Activated CD8-positive, alpha-beta memory T cell treated with anti-CD3 and anti-CD28 coated beads, Interleukin-2, amount 10 ng/mL, durations not matched to agents 7 days and 5 days (primary cell): Measurements from ENCODE around the gene CADM1. TPM values are rescaled to one million over a fixed set of nuclear protein-coding genes. Genes with fewer than 3 reads are reported as not detected.

Source experiments
- ATAC-seq: fragments of 150-1000 bp; cut with Tn5 transposase; one replicate; pipeline ENCODE4 v1.10.0; 2021; ENCODE audit warnings: moderate library complexity
- CTCF ChIA-PET: fragments of 350-600 bp; sonication (Branson Sonifier 250); formaldehyde crosslinking; loops from one replicate; lab custom pipeline; 2021; ENCODE audit warnings: antibody characterized with exemption; lab: Charles Lee
- DNase-seq: peaks from one replicate; pipeline ENCODE4 v3.0.0-alpha.2; 2020
- H3K27ac Mint-ChIP-seq: one replicate; pipeline ENCODE4 v1.8.0; 2021; ENCODE audit warnings: mild to moderate bottlenecking, mixed read lengths
- H3K27me3 Mint-ChIP-seq: one replicate; pipeline ENCODE4 v1.8.0; 2021; ENCODE audit warnings: mixed read lengths
- H3K36me3 Mint-ChIP-seq: one replicate; pipeline ENCODE4 v1.8.0; 2021; ENCODE audit warnings: mild to moderate bottlenecking, mixed read lengths
- H3K4me1 Mint-ChIP-seq: one replicate; pipeline ENCODE4 v1.8.0; 2021; ENCODE audit warnings: mixed read lengths
- H3K4me3 Mint-ChIP-seq: one replicate; pipeline ENCODE4 v1.8.0; 2021; ENCODE audit warnings: mild to moderate bottlenecking, moderate library complexity, mixed read lengths
- H3K9me3 Mint-ChIP-seq: one replicate; pipeline ENCODE4 v1.8.0; 2022; ENCODE audit warnings: low read depth, mixed read lengths
- total RNA-seq, 2 experiments: library from RNA; stranded (reverse); gene quantifications; one replicate each; pipeline ENCODE4 v1.2.3, GENCODE V29; 2021

CADM1 gene
- total RNA-seq, 2 experiments from 2014 or later, result 0.76 to 1.2 TPM

DNA sequence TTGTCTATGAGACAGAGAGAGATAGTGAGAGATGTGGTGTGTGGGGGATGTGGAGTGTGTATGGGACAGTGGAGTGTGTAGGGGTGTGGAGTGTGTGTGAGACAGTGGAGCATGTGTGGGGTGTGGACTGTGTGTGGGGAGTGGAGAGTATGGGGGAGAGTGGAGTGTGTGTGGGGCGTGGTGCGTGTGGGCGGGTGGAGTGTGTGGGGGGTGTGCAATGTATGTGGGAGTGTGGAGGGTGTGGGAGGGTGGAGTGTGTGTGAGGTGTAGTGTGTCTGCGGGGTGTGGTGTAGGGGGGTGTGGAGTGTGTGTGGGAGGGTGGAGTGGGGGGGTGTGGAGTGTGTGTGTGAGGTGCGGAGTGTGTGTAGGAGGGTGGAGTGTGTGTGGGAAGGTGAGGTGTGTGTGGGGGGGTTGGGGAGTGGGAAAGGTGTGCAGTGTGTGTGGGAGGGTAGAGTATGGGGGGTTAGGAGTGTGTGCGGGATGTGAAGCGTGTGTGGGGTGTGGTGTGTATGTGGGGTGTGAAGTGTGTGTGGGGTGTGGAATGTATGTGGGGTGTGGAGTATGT is 356.9 kb downstream of the CADM1 start:
- no peaks in the 10 kb centered on the region for H3K36me3 Mint-ChIP-seq
- no peak overlapping the region for H3K27ac Mint-ChIP-seq
- CTCF ChIA-PET, result no interaction called here
- no peak for DNase-seq
- H3K4me1 Mint-ChIP-seq, result no peaks in the 10 kb centered on the region
- H3K9me3 Mint-ChIP-seq, result peaks cover 2% of the 10 kb centered on the region
- no peak for ATAC-seq
- H3K27me3 Mint-ChIP-seq, result no peaks in the 10 kb centered on the region
- H3K4me3 Mint-ChIP-seq, result no peak overlapping the region

GRCh38 chr11:115146425-115146824 is 357.8 kb downstream of the CADM1 start:
- DNase-seq, result no peak
- H3K4me1 Mint-ChIP-seq, result no peaks in the 10 kb centered on the region
- H3K27ac Mint-ChIP-seq, result no peak overlapping the region
- no peak for ATAC-seq
- peaks cover under 1% of the 10 kb centered on the region for H3K27me3 Mint-ChIP-seq
- H3K36me3 Mint-ChIP-seq, result no peaks in the 10 kb centered on the region
- no peak overlapping the region for H3K4me3 Mint-ChIP-seq
- peaks cover 2% of the 10 kb centered on the region for H3K9me3 Mint-ChIP-seq
- CTCF ChIA-PET, result interaction anchor here (0.7 kb wide), 1 partner anchor 110 kb away, joined by 3 read pairs; no protein-coding TSS in a partner anchor

- Mint-ChIP-seq H3K36me3 (no peaks in the 10 kb centered on the region), H3K4me3 (no peak overlapping the region), H3K27me3 (peaks cover 9% of the 10 kb centered on the region), H3K27ac (no peak overlapping the region), H3K4me1 (no peaks in the 10 kb centered on the region), H3K9me3 (peaks cover 2% of the 10 kb centered on the region)
- CTCF ChIA-PET, result interaction anchor here (0.6 kb wide), 1 partner anchor 1257 kb away, joined by 4 read pairs; no protein-coding TSS in a partner anchor
- ATAC-seq (no peak), DNase-seq (no peak)
Observed at GRCh38 chr11:115145324-115145723, 358.9 kb downstream of the CADM1 start.

DNA sequence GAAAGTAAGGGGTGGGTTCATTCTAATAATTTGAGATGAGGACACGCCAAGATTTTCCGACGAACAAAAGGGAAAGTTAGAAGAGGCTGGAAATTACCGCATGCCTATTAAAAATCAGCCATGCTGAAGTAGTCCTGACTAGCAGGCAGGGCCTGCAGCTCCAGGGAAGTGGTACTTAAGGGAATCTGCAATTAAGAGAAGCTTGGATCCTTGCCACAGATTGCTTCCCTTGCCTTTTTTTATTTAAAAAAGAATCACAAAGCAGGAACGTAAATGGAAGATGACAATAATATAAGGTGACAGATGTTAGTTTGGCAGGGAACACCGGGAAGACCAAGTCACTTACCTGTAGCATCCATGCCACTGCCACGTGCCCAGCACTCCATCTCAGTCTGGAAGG is 359.3 kb downstream of the CADM1 start:
- no peaks in the 10 kb centered on the region for H3K36me3 Mint-ChIP-seq
- H3K4me1 Mint-ChIP-seq, result no peaks in the 10 kb centered on the region
- no peak overlapping the region for H3K4me3 Mint-ChIP-seq
- peaks cover 11% of the 10 kb centered on the region for H3K27me3 Mint-ChIP-seq
- ATAC-seq, result no peak
- H3K9me3 Mint-ChIP-seq, result peaks cover 2% of the 10 kb centered on the region
- DNase-seq, result no peak
- no peak overlapping the region for H3K27ac Mint-ChIP-seq
- CTCF ChIA-PET, result no interaction called here

DNA sequence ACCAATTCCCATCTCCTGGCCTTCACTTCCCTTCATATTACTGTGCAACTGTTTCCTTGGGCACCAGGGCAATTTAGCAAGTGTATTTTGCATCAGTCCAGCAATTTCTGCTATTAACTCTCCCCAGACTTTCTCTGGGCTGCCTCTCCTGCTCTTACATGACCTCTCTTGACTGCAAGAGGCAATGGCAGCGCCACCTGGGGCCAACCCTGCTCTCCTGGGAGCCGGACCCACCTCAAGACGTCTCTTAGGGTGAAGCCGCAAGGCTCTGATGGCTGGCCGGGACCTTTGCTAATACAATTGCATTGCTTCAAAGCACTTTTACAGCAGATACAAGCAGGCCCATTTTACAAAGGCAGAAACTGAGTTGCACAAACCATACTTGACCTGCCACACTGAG is 360.2 kb downstream of the CADM1 start:
- no peaks in the 10 kb centered on the region for H3K4me1 Mint-ChIP-seq
- no peak overlapping the region for H3K27ac Mint-ChIP-seq
- ATAC-seq (no peak), DNase-seq (no peak)
- no peaks in the 10 kb centered on the region for H3K36me3 Mint-ChIP-seq
- CTCF ChIA-PET, result no interaction called here
- no peak overlapping the region for H3K4me3 Mint-ChIP-seq
- peaks cover 2% of the 10 kb centered on the region for H3K9me3 Mint-ChIP-seq
- H3K27me3 Mint-ChIP-seq, result peaks cover 15% of the 10 kb centered on the region

DNA sequence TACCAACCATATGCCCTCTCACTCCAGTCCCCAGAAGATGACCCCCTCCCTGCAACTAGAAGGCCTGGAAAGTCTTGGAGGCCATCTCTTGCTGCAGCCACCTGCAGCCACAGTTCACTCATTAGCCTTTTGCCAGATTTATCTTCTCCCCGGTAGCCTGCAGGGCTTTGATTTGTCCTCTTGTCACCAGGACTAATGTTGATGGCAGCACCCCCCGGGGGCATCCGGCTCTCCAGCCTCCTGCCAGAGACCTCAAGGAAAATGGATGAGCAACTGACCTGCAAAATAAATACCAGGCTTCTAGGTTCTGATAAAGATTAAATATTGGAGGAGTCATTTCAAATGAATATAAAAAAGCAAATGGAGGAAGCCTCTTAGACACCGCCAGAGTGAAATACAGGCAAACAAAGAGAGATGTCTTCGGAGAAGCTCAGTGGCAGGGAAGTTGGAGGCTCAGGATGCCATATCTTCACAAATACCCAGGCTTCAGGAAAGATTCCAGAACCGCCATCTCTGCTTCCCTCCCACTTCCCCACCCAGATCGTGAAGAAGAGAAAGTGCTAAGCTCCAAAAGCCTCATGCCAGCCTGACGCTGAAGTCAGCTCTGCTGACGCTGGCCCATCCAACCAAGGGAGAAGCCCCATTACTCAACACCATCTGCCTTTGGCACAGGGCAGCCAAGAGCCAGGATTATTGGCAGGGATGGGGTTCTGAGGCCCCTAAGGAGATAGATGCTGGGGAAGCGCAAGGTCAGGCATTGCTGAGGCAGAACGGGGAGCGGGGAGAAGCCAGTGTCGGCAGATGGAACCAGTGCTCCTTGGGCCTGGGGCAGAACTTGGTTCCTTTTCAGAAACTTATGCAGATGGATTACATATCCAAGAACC is 362.7 kb downstream of the CADM1 start:
- Mint-ChIP-seq H3K9me3 (no peaks in the 10 kb centered on the region), H3K4me3 (no peak overlapping the region), H3K27ac (no peak overlapping the region), H3K36me3 (no peaks in the 10 kb centered on the region), H3K4me1 (no peaks in the 10 kb centered on the region), H3K27me3 (peaks cover 15% of the 10 kb centered on the region)
- no peak for ATAC-seq
- CTCF ChIA-PET, result no interaction called here
- no peak for DNase-seq

DNA sequence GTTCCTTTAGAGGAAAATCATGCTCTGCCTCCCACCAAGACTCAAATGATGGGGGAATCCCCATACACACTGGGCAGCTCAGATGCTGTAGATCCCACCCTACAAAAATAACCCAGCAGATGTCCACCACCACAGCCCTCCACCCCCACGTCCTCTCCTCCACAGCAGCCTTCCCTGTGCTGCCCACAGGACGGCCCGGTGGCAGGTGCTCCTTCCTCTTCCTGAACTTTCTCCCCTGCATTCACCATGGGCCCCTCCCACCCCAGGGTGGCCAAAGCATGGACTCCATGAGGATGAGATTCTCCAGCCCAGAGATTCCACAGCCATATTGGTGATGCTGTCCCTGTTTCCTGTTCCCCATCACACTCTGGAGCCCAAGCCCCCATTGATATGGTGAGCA is 368.3 kb downstream of the CADM1 start:
- Mint-ChIP-seq H3K9me3 (no peaks in the 10 kb centered on the region), H3K4me1 (no peaks in the 10 kb centered on the region), H3K27ac (no peak overlapping the region), H3K4me3 (no peak overlapping the region), H3K36me3 (no peaks in the 10 kb centered on the region), H3K27me3 (peaks cover 11% of the 10 kb centered on the region)
- CTCF ChIA-PET, result no interaction called here
- ATAC-seq (no peak), DNase-seq (no peak)

DNA sequence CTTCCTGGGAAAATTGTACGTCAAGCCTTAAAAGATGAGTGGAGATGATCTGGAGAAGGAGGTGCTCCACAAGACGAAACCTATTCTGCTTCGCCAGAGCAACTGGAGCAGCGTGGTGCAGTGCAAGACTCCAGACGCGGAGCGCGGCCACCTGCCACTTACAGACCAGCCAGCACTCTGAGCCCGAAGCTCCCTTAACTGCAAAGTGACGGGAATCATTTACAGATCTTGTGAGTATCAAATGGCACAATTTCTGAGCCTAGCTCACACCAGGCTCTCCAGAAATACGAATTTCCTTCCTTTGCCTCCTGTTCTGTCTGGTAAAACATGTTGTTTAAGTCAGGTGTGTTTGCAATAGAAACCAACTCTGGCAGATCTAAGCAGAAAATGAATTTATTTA is 369.3 kb downstream of the CADM1 start:
- peaks cover 4% of the 10 kb centered on the region for H3K27me3 Mint-ChIP-seq
- H3K4me1 Mint-ChIP-seq, result no peaks in the 10 kb centered on the region
- no peaks in the 10 kb centered on the region for H3K36me3 Mint-ChIP-seq
- CTCF ChIA-PET, result no interaction called here
- no peak overlapping the region for H3K4me3 Mint-ChIP-seq
- no peak overlapping the region for H3K27ac Mint-ChIP-seq
- H3K9me3 Mint-ChIP-seq, result no peaks in the 10 kb centered on the region
- no peak for ATAC-seq
- DNase-seq, result no peak

GRCh38 chr11:115133475-115134209 is 370.6 kb downstream of the CADM1 start:
- Mint-ChIP-seq H3K27ac (no peak overlapping the region), H3K9me3 (no peaks in the 10 kb centered on the region), H3K36me3 (no peaks in the 10 kb centered on the region), H3K4me1 (no peaks in the 10 kb centered on the region), H3K27me3 (no peaks in the 10 kb centered on the region), H3K4me3 (no peak overlapping the region)
- ATAC-seq, result no peak
- CTCF ChIA-PET, result no interaction called here
- DNase-seq, result no peak

DNA sequence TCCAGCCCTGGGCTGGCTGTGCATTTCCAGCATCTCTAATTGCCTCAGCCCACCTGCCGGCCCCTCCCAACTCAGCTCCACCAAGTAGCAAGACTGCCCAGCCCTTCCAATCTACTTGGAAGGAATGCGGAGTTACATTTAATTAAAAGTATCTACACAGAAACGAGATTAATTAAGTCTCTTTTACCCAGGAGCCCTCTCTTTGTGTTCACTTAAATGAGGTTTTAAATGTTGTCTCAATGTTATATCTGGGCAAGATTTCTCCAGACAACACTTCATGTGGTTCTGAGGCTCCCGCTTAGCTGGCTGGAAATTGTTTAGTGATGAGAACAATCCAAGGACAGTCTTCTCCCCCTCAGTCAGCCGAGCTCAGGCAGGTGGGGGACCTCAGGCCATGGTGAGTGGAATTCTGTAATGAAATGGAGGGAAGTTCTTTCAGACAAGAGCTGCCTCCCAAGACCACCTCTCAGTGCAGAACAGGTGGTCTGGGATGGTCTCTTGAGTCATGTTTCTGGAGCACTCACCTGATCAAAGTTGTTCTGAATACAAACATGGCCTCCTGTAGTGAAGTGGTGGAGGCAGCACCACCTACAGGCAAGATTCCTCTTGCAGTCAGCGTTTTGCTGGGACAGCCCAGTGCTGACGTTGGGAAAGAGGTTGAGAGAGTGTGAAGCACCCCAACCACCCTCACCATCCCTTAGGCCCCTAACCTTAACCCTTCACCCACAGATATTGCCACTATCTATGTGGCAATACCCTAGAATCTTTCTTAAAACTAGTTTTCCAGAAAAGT is 371.6 kb downstream of the CADM1 start:
- no peaks in the 10 kb centered on the region for H3K9me3 Mint-ChIP-seq
- no peaks in the 10 kb centered on the region for H3K4me1 Mint-ChIP-seq
- no peak overlapping the region for H3K4me3 Mint-ChIP-seq
- ATAC-seq, result no peak
- DNase-seq, result no peak
- no peaks in the 10 kb centered on the region for H3K36me3 Mint-ChIP-seq
- CTCF ChIA-PET, result no interaction called here
- H3K27ac Mint-ChIP-seq, result no peak overlapping the region
- H3K27me3 Mint-ChIP-seq, result no peaks in the 10 kb centered on the region

GRCh38 chr11:115129473-115130289 is 374.5 kb downstream of the CADM1 start:
- no peaks in the 10 kb centered on the region for H3K36me3 Mint-ChIP-seq
- no peak overlapping the region for H3K27ac Mint-ChIP-seq
- no peak overlapping the region for H3K4me3 Mint-ChIP-seq
- ATAC-seq (no peak), DNase-seq (no peak)
- no peaks in the 10 kb centered on the region for H3K4me1 Mint-ChIP-seq
- CTCF ChIA-PET, result no interaction called here
- no peaks in the 10 kb centered on the region for H3K9me3 Mint-ChIP-seq
- H3K27me3 Mint-ChIP-seq, result no peaks in the 10 kb centered on the region

GRCh38 chr11:115128226-115128625 is 376.0 kb downstream of the CADM1 start:
- no peaks in the 10 kb centered on the region for H3K27me3 Mint-ChIP-seq
- H3K36me3 Mint-ChIP-seq, result no peaks in the 10 kb centered on the region
- H3K27ac Mint-ChIP-seq, result no peak overlapping the region
- no peak overlapping the region for H3K4me3 Mint-ChIP-seq
- no peak for DNase-seq
- CTCF ChIA-PET, result no interaction called here
- no peaks in the 10 kb centered on the region for H3K9me3 Mint-ChIP-seq
- H3K4me1 Mint-ChIP-seq, result no peaks in the 10 kb centered on the region
- no peak for ATAC-seq
